ENCODE data around the gene PTP4A2.

Gene PTP4A2

GRCh38 chr1:31888291-31888690, 49.9 kb downstream of the PTP4A2 start:
- H3K9me3 ChIP-seq (ENCODE audit: control insufficient read depth, low read length): no peaks in the 10 kb centered on the region
- no peak overlapping the region for H3K4me3 ChIP-seq (ENCODE audit: low read length)
- H3K36me3 ChIP-seq (ENCODE audit: control insufficient read depth, insufficient read depth, low read length): no peaks in the 10 kb centered on the region
- H3K27me3 ChIP-seq (ENCODE audit: control insufficient read depth, insufficient read depth, low read length): no peaks in the 10 kb centered on the region
- peaks cover 8% of the 10 kb centered on the region for H3K4me1 ChIP-seq (ENCODE audit: control insufficient read depth, insufficient read depth, low read length)
- no peak overlapping the region for H3K9ac ChIP-seq (ENCODE audit: low read length)

GRCh38 chr1:31886866-31887265, 51.3 kb downstream of the PTP4A2 start:
- no peak overlapping the region for H3K9ac ChIP-seq (ENCODE audit: low read length)
- H3K36me3 ChIP-seq (ENCODE audit: control insufficient read depth, insufficient read depth, low read length): no peaks in the 10 kb centered on the region
- H3K9me3 ChIP-seq (ENCODE audit: control insufficient read depth, low read length): no peaks in the 10 kb centered on the region
- no peaks in the 10 kb centered on the region for H3K27me3 ChIP-seq (ENCODE audit: control insufficient read depth, insufficient read depth, low read length)
- H3K4me3 ChIP-seq (ENCODE audit: low read length): no peak overlapping the region
- H3K4me1 ChIP-seq (ENCODE audit: control insufficient read depth, insufficient read depth, low read length): peaks cover 8% of the 10 kb centered on the region

GRCh38 chr1:31885851-31886250, 52.3 kb downstream of the PTP4A2 start:
- H3K9ac ChIP-seq (ENCODE audit: low read length): no peak overlapping the region
- no peaks in the 10 kb centered on the region for H3K27me3 ChIP-seq (ENCODE audit: control insufficient read depth, insufficient read depth, low read length)
- peaks cover 17% of the 10 kb centered on the region for H3K4me1 ChIP-seq (ENCODE audit: control insufficient read depth, insufficient read depth, low read length)
- no peaks in the 10 kb centered on the region for H3K9me3 ChIP-seq (ENCODE audit: control insufficient read depth, low read length)
- H3K4me3 ChIP-seq (ENCODE audit: low read length): no peak overlapping the region
- H3K36me3 ChIP-seq (ENCODE audit: control insufficient read depth, insufficient read depth, low read length): no peaks in the 10 kb centered on the region

- no peaks in the 10 kb centered on the region for H3K9me3 ChIP-seq (ENCODE audit: control insufficient read depth, low read length)
- H3K36me3 ChIP-seq (ENCODE audit: control insufficient read depth, insufficient read depth, low read length): no peaks in the 10 kb centered on the region
- no peaks in the 10 kb centered on the region for H3K27me3 ChIP-seq (ENCODE audit: control insufficient read depth, insufficient read depth, low read length)
- H3K4me3 ChIP-seq (ENCODE audit: low read length): no peak overlapping the region
- H3K9ac ChIP-seq (ENCODE audit: low read length): no peak overlapping the region
- H3K4me1 ChIP-seq (ENCODE audit: control insufficient read depth, insufficient read depth, low read length): peaks cover 22% of the 10 kb centered on the region
Measured at GRCh38 chr1:31883357-31883942, 54.7 kb downstream of the PTP4A2 start.

- H3K4me1 ChIP-seq (ENCODE audit: control insufficient read depth, insufficient read depth, low read length): peaks cover 26% of the 10 kb centered on the region
- no peak overlapping the region for H3K4me3 ChIP-seq (ENCODE audit: low read length)
- no peaks in the 10 kb centered on the region for H3K27me3 ChIP-seq (ENCODE audit: control insufficient read depth, insufficient read depth, low read length)
- H3K9ac ChIP-seq (ENCODE audit: low read length): no peak overlapping the region
- H3K9me3 ChIP-seq (ENCODE audit: control insufficient read depth, low read length): no peaks in the 10 kb centered on the region
- H3K36me3 ChIP-seq (ENCODE audit: control insufficient read depth, insufficient read depth, low read length): no peaks in the 10 kb centered on the region
Measured at GRCh38 chr1:31881688-31882000, 56.5 kb downstream of the PTP4A2 start.

GRCh38 chr1:31880957-31881687, 57.0 kb downstream of the PTP4A2 start:
- no peaks in the 10 kb centered on the region for H3K27me3 ChIP-seq (ENCODE audit: control insufficient read depth, insufficient read depth, low read length)
- peaks cover 30% of the 10 kb centered on the region for H3K4me1 ChIP-seq (ENCODE audit: control insufficient read depth, insufficient read depth, low read length)
- H3K36me3 ChIP-seq (ENCODE audit: control insufficient read depth, insufficient read depth, low read length): no peaks in the 10 kb centered on the region
- no peak overlapping the region for H3K4me3 ChIP-seq (ENCODE audit: low read length)
- no peaks in the 10 kb centered on the region for H3K9me3 ChIP-seq (ENCODE audit: control insufficient read depth, low read length)
- no peak overlapping the region for H3K9ac ChIP-seq (ENCODE audit: low read length)

- Histone ChIP-seq H3K9me3 (ENCODE audit: control insufficient read depth, low read length) (no peaks in the 10 kb centered on the region), H3K9ac (ENCODE audit: low read length) (no peak overlapping the region), H3K36me3 (ENCODE audit: control insufficient read depth, insufficient read depth, low read length) (no peaks in the 10 kb centered on the region), H3K4me3 (ENCODE audit: low read length) (no peak overlapping the region), H3K27me3 (ENCODE audit: control insufficient read depth, insufficient read depth, low read length) (no peaks in the 10 kb centered on the region), H3K4me1 (ENCODE audit: control insufficient read depth, insufficient read depth, low read length) (peaks cover 30% of the 10 kb centered on the region)
Measured at GRCh38 chr1:31879981-31880608, 58.1 kb downstream of the PTP4A2 start.

GRCh38 chr1:31878058-31878457, 60.1 kb downstream of the PTP4A2 start:
- H3K4me3 ChIP-seq (ENCODE audit: low read length): no peak overlapping the region
- no peaks in the 10 kb centered on the region for H3K27me3 ChIP-seq (ENCODE audit: control insufficient read depth, insufficient read depth, low read length)
- no peaks in the 10 kb centered on the region for H3K36me3 ChIP-seq (ENCODE audit: control insufficient read depth, insufficient read depth, low read length)
- H3K4me1 ChIP-seq (ENCODE audit: control insufficient read depth, insufficient read depth, low read length): peaks cover 30% of the 10 kb centered on the region
- H3K9ac ChIP-seq (ENCODE audit: low read length): no peak overlapping the region
- no peaks in the 10 kb centered on the region for H3K9me3 ChIP-seq (ENCODE audit: control insufficient read depth, low read length)

GRCh38 chr1:31877544-31877943, 60.6 kb downstream of the PTP4A2 start:
- Histone ChIP-seq H3K36me3 (ENCODE audit: control insufficient read depth, insufficient read depth, low read length) (no peaks in the 10 kb centered on the region), H3K4me3 (ENCODE audit: low read length) (no peak overlapping the region), H3K4me1 (ENCODE audit: control insufficient read depth, insufficient read depth, low read length) (peaks cover 30% of the 10 kb centered on the region), H3K9me3 (ENCODE audit: control insufficient read depth, low read length) (no peaks in the 10 kb centered on the region), H3K9ac (ENCODE audit: low read length) (no peak overlapping the region), H3K27me3 (ENCODE audit: control insufficient read depth, insufficient read depth, low read length) (no peaks in the 10 kb centered on the region)

GRCh38 chr1:31875636-31876236, 62.4 kb downstream of the PTP4A2 start:
- Histone ChIP-seq H3K4me1 (ENCODE audit: control insufficient read depth, insufficient read depth, low read length) (peaks cover 19% of the 10 kb centered on the region), H3K27me3 (ENCODE audit: control insufficient read depth, insufficient read depth, low read length) (no peaks in the 10 kb centered on the region), H3K9ac (ENCODE audit: low read length) (no peak overlapping the region), H3K36me3 (ENCODE audit: control insufficient read depth, insufficient read depth, low read length) (no peaks in the 10 kb centered on the region), H3K4me3 (ENCODE audit: low read length) (no peak overlapping the region), H3K9me3 (ENCODE audit: control insufficient read depth, low read length) (no peaks in the 10 kb centered on the region)

- H3K36me3 ChIP-seq (ENCODE audit: control insufficient read depth, insufficient read depth, low read length): no peaks in the 10 kb centered on the region
- H3K9ac ChIP-seq (ENCODE audit: low read length): no peak overlapping the region
- H3K27me3 ChIP-seq (ENCODE audit: control insufficient read depth, insufficient read depth, low read length): no peaks in the 10 kb centered on the region
- H3K4me1 ChIP-seq (ENCODE audit: control insufficient read depth, insufficient read depth, low read length): peaks cover 14% of the 10 kb centered on the region
- H3K9me3 ChIP-seq (ENCODE audit: control insufficient read depth, low read length): no peaks in the 10 kb centered on the region
- no peak overlapping the region for H3K4me3 ChIP-seq (ENCODE audit: low read length)
Measured at GRCh38 chr1:31874942-31875341, 63.2 kb downstream of the PTP4A2 start.

Data from mucosa of stomach (tissue), 1 donor.